K562 treated with DMSO at 1 percent for 48 hours (cell line): ENCODE results near the gene KLHL20. TPM values are rescaled to one million over a fixed set of nuclear protein-coding genes. Genes with fewer than 3 reads are reported as not detected.

Source experiments
- total RNA-seq: library from RNA; unstranded; fragments of 300-600 nt; gene quantifications from 2 replicates; pipeline ENCODE4 v1.2.3, GENCODE V29; 2022; ENCODE audit warnings: low replicate concordance; ENCODE audit errors: extremely low read depth

The KLHL20 gene, protein sequence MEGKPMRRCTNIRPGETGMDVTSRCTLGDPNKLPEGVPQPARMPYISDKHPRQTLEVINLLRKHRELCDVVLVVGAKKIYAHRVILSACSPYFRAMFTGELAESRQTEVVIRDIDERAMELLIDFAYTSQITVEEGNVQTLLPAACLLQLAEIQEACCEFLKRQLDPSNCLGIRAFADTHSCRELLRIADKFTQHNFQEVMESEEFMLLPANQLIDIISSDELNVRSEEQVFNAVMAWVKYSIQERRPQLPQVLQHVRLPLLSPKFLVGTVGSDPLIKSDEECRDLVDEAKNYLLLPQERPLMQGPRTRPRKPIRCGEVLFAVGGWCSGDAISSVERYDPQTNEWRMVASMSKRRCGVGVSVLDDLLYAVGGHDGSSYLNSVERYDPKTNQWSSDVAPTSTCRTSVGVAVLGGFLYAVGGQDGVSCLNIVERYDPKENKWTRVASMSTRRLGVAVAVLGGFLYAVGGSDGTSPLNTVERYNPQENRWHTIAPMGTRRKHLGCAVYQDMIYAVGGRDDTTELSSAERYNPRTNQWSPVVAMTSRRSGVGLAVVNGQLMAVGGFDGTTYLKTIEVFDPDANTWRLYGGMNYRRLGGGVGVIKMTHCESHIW
- total RNA-seq: not detected in 2 replicates

DNA sequence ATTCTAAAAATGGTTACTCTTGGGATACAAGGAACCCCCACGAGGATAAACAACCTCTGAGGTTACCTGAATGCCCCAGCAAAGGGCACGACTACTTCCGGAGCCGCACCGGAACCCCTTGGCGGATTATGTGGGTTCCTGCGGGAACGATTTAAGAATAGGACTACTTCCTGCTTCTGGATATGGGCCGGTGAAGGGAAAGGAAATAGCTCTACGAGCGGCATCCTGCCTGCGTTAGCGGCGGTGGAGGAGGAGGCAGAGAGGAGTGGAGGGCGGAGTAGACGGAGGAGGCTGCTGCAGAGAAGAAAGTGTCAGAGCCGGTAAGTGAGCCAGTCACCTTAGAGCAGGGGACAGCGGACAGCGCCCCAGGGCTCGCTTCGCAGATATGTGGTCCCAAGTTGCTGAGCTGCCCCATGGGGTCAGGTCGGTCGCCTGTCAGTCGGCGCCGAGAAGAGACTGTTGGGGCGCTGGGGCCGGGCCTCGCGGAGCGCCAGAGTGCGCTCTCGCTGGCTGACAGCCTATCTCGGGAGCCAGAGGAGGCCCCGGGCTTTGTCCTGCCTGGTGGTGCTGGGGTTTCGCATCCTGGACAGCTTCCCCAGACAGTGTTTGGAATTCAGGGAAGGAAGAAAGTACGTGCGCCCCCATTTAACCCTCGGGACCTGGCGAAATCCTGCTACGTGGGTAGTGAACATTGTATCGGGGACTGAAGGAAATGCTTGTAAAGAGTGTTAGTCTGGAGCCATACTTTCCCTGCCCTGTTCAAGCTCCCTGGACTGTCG, at the start of gene KLHL20:
Gene KLHL20, plus strand, starts transcription at position 223 of the 779 bp plus-strand sequence. CDS start 1,063 bp downstream, outside the sequence.

DNA sequence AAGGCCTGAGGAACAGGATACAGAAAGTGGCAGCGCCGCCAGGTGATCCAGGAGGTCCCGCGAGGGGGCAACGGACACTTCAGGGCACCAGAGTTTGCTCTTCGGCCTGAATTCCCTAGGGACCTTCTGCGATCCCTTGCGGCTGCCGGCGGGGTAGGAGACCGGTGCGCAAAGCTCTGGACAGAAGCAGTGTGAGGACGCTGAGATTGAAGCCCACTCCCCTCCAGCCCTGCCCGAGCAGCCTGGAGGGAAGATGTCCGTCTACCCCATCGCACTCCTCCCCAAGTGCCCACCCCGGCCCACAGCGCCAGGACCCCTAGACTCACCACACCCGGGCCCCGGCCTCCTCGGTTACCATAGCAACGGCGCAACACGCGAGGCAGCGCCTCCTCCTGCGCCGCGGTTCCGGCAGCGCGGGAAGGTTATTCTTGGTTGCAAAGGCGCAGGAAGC, 45.3 kb upstream of the KLHL20 start, which contains the start of gene ANKRD45:
Gene ANKRD45, minus strand, starts transcription at position 361 of the 451 bp plus-strand sequence. CDS start 10,433 bp downstream, outside the sequence.

DNA sequence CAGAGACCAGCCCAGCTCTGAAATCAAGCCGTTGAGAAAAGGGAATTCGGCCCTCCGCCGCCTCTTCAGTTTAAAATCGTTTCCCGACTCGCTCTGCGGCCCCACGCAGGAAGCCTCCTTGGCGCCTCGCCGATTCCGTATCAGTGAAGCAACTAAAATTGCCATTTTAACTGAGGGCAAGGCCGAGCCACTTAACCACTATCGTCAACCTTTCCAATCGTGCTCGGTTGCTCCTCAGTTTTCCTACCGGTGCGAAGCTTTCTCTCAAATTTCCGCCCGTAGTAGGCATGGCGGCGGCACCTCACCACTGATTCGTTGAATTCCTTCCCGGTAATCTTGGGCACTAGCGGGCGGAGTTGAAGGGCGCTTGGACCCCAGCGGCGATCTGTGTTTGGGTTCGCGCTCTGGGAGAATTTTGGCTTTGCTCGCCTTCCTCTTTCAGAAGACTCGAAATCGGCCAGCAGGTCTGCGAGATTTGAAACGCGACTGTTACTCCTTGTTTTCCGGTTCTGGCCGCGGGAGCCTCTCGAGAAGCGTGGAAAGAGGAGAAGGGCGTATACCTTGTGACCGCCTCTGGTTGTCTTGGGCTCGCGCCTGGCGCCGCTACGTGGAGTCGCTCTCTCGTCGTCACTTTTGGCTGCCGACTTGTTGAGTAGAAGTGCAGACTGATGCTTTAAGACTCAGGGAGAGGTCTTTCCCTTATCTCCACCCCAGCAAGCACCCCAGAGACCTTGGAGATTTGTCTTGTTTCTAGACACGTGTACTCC, 109.7 kb downstream of the KLHL20 start, which contains the start of the genes CENPL and DARS2:
Gene CENPL, minus strand, starts transcription at position 569 of the 767 bp plus-strand sequence. CDS start 13,584 bp downstream, outside the sequence.
Gene DARS2, plus strand, starts transcription at position 359 of the 767 bp plus-strand sequence. CDS start 557 bp downstream, outside the sequence.

Other genes with a start within 250 kb of the KLHL20 start
- not detected in 2 replicates for gene PRDX6, start 237.6 kb upstream of the KLHL20 start, total RNA-seq
- not detected in 2 replicates for gene SLC9C2, start 111.9 kb upstream of the KLHL20 start, total RNA-seq
- gene TEX50, start 79.6 kb upstream of the KLHL20 start, total RNA-seq: not detected in 2 replicates
- not detected in 2 replicates for gene ANKRD45, start 45.1 kb upstream of the KLHL20 start, total RNA-seq
- gene DARS2, start 109.7 kb downstream of the KLHL20 start, total RNA-seq: not detected in 2 replicates
- not detected in 2 replicates for gene CENPL, start 109.9 kb downstream of the KLHL20 start, total RNA-seq
- not detected in 2 replicates for gene GAS5, start 153.0 kb downstream of the KLHL20 start, total RNA-seq
- gene ZBTB37, start 153.4 kb downstream of the KLHL20 start, total RNA-seq: not detected in 2 replicates
- not detected in 2 replicates for gene SERPINC1, start 202.3 kb downstream of the KLHL20 start, total RNA-seq